Common myeloid progenitor, CD34-positive (primary cell): Measurements from ENCODE around the gene CD96.
"Not testable (repeated sequence)": the region's sequence is repeated elsewhere in the genome, so short reads cannot be mapped to it uniquely, and the experiment has no call there.

ENCODE experiments used
- CTCF ChIA-PET: fragments of 350-600 bp; sonication (Branson Sonifier 250); formaldehyde crosslinking; loops from one replicate; lab custom pipeline; 2021; ENCODE audit warnings: antibody characterized with exemption; lab: Charles Lee
- POLR2A ChIA-PET: fragments of 350-600 bp; sonication (Branson Sonifier 250); formaldehyde crosslinking; loops from one replicate; lab custom pipeline; 2021; ENCODE audit warnings: antibody characterized with exemption; lab: Charles Lee
- DNase-seq, 3 donors: peaks; one replicate each; pipeline versions ENCODE4 v3.0.0 to v3.0.0-alpha.2; 2013
- H3K27ac ChIP-seq, 2 experiments: 1 replicate in 1 of 2; 2 replicates in 1 of 2; pipeline ENCODE4 v1.7.0; 2013; ENCODE audit warnings: inconsistent platforms in 2 of 2, low read length in 2 of 2, mild to moderate bottlenecking in 2 of 2, low read depth in 1 of 2, moderate library complexity in 1 of 2; ENCODE audit not compliant: severe bottlenecking in 2 of 2, insufficient read depth in 1 of 2, poor library complexity in 1 of 2
- H3K27me3 ChIP-seq, 5 experiments: replicated peaks in 2 of 5; 1 replicate in 3 of 5; 2 replicates in 2 of 5; pipeline versions ENCODE4 v1.6.1 to v1.7.0; 2013; ENCODE audit warnings: low read length in 4 of 5, mild to moderate bottlenecking in 2 of 5, moderate library complexity in 2 of 5, inconsistent platforms in 1 of 5; ENCODE audit not compliant: insufficient read depth in 5 of 5, control insufficient read depth in 4 of 5
- H3K36me3 ChIP-seq, 4 experiments: 1 replicate in 2 of 4; 2 replicates in 2 of 4; pipeline versions ENCODE4 v1.6.1 to v1.7.0; 2013; ENCODE audit warnings: low read length in 3 of 4, control low read depth in 1 of 4, mild to moderate bottlenecking in 1 of 4; ENCODE audit not compliant: control insufficient read depth in 4 of 4, insufficient read depth in 4 of 4
- H3K4me1 ChIP-seq, 4 experiments: 1 replicate in 3 of 4; 2 replicates in 1 of 4; pipeline versions ENCODE4 v1.6.1 to v1.7.1; 2013; ENCODE audit warnings: low read length in 3 of 4, mild to moderate bottlenecking in 3 of 4, control low read depth in 1 of 4, inconsistent platforms in 1 of 4, moderate library complexity in 1 of 4; ENCODE audit not compliant: control insufficient read depth in 4 of 4, insufficient read depth in 4 of 4; ENCODE audit errors: control extremely low read depth in 1 of 4
- H3K4me3 ChIP-seq, 7 experiments: 1 replicate in 4 of 7; 2 replicates in 3 of 7; pipeline versions ENCODE4 v1.5.1 to v1.7.0; 2013; ENCODE audit warnings: mild to moderate bottlenecking in 7 of 7, low read length in 6 of 7, moderate library complexity in 6 of 7, inconsistent platforms in 2 of 7, low read depth in 2 of 7, control low read depth in 1 of 7; ENCODE audit not compliant: insufficient read depth in 4 of 7, control insufficient read depth in 1 of 7; ENCODE audit errors: extremely low read depth in 1 of 7
- H3K9me3 ChIP-seq, 5 experiments: 1 replicate in 4 of 5; 2 replicates in 1 of 5; pipeline versions ENCODE4 v1.6.1 to v1.7.1; 2013; ENCODE audit warnings: low read length in 4 of 5, mild to moderate bottlenecking in 2 of 5, inconsistent platforms in 1 of 5, low read depth in 1 of 5, moderate library complexity in 1 of 5; ENCODE audit not compliant: control insufficient read depth in 4 of 5, insufficient read depth in 2 of 5; ENCODE audit errors: control extremely low read depth in 1 of 5
- WGBS: methylation state at CpG from one replicate; pipeline ENCODE4 v1.1.5; 2013; ENCODE audit not compliant: insufficient coverage; 5-methylcytosine and 5-hydroxymethylcytosine counted together

CD96 gene

DNA sequence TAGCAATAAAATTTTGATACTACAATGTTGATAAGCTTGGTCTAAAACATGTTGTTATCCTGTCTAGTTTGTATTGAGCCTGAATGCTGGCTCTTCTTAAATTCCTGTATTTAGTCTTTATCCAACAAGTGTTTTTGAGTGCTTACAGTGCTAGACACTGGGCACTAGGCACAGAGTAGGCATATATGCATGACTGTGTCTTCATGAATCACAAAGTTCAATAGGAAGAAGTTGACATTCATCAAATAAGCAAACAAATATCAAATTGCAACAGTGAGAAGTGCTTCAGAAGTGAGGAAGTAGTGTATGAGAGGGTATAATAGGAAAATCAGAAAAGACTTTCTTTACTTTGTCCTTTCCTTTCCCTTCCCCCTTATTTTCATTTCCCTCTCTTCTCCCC is 6.8 kb downstream of the CD96 start:
- peaks cover 23 to 61% (median 37%) of the 10 kb centered on the region in 4 experiments for H3K4me1 ChIP-seq

DNA sequence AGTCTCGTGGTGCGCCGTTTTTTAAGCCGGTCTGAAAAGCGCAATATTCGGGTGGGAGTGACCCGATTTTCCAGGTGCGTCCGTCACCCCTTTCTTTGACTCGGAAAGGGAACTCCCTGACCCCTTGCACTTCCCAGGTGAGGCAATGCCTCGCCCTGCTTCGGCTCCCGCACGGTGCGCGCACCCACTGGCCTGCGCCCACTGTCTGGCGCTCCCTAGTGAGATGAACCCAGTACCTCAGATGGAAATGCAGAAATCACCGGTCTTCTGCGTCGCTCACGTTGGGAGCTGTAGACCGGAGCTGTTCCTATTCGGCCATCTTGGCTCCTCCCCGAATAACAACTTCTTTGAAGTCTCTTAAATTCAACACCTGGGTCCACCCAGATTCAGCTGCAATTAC is 19.9 kb downstream of the CD96 start:
- DNase-seq, H3K36me3 ChIP-seq, H3K4me3 ChIP-seq, H3K9me3 ChIP-seq, POLR2A ChIA-PET, H3K27me3 ChIP-seq, H3K27ac ChIP-seq, H3K4me1 ChIP-seq, CTCF ChIA-PET: not testable (repeated sequence)
- WGBS: over 99% methylated on average over 12 of the region's 25 CpGs

More for the DNA sequence above, 6.8 kb downstream of the CD96 start:
- peak in 1 of 3 donors; percentile 14 for DNase-seq
- no peaks in the 10 kb centered on the region for H3K9me3 ChIP-seq
- H3K36me3 ChIP-seq: peaks cover 0 to 10% (median 0%) of the 10 kb centered on the region in 4 experiments
- H3K4me3 ChIP-seq: peak overlapping the region in 1 of 7 experiments; percentile 40
- ChIA-PET CTCF (interaction anchor here (1.2 kb wide), 1 partner anchor 21 kb away, joined by 3 read pairs; no protein-coding TSS in a partner anchor), POLR2A (no interaction called here)
- H3K27ac ChIP-seq: peak overlapping the region in 1 of 2 experiments; percentile 1
- H3K27me3 ChIP-seq: no peaks in the 10 kb centered on the region

- H3K9me3 ChIP-seq: no peaks in the 10 kb centered on the region
- H3K4me1 ChIP-seq: no peaks in the 10 kb centered on the region
- DNase-seq: no peak
- ChIA-PET CTCF (no interaction called here), POLR2A (no interaction called here)
- WGBS: no CpG with 5 or more reads among the region's 2 CpGs
- H3K27me3 ChIP-seq: no peaks in the 10 kb centered on the region
- H3K36me3 ChIP-seq: no peaks in the 10 kb centered on the region
- no peak overlapping the region for H3K4me3 ChIP-seq
- H3K27ac ChIP-seq: no peak overlapping the region
These were observed 24.8 kb downstream of the CD96 start for GRCh38 chr3:111566844-111567243.

DNA sequence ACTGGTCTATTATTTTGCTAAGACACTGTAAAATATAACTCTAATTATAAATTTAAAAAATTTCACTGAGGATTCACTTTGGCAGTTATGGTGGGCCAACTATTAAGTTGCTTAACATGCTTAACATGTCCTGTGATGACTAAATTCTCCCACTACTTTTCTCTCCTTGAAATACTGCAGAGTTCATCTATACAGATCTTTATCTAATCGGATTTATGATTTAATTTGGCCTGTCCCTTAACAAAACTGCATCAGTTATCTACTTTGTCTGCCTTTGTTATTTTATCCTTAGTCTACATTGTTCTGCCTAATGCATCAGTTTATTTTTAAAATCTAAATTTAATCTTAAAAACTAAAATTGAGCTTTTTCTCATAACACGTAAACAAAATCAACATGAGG is 26.4 kb downstream of the CD96 start:
- DNase-seq: no peak
- H3K36me3 ChIP-seq: no peaks in the 10 kb centered on the region
- no peak overlapping the region for H3K27ac ChIP-seq
- no CpG with 5 or more reads among the region's 2 CpGs for WGBS
- no peaks in the 10 kb centered on the region for H3K9me3 ChIP-seq
- H3K27me3 ChIP-seq: no peaks in the 10 kb centered on the region
- no peaks in the 10 kb centered on the region for H3K4me1 ChIP-seq
- CTCF ChIA-PET: no interaction called here
- H3K4me3 ChIP-seq: no peak overlapping the region
- POLR2A ChIA-PET: no interaction called here

- ChIA-PET POLR2A (interaction anchor here (0.7 kb wide), 1 partner anchor 1999 kb away, joined by 3 read pairs; no protein-coding TSS in a partner anchor), CTCF (no interaction called here)
- Histone ChIP-seq H3K27ac (no peak overlapping the region), H3K27me3 (no peaks in the 10 kb centered on the region), H3K36me3 (no peaks in the 10 kb centered on the region), H3K9me3 (no peaks in the 10 kb centered on the region), H3K4me3 (no peak overlapping the region), H3K4me1 (no peaks in the 10 kb centered on the region)
- no peak for DNase-seq
These were observed 26.9 kb downstream of the CD96 start for GRCh38 chr3:111568911-111569310.

- no peak overlapping the region for H3K27ac ChIP-seq
- ChIA-PET POLR2A (no interaction called here), CTCF (interaction anchor here (0.7 kb wide), 1 partner anchor 47 kb away, joined by 3 read pairs; no protein-coding TSS in a partner anchor)
- no peaks in the 10 kb centered on the region for H3K4me1 ChIP-seq
- 98% methylated on average over 5 of the region's 12 CpGs for WGBS
- no peak overlapping the region for H3K4me3 ChIP-seq
- H3K9me3 ChIP-seq: no peaks in the 10 kb centered on the region
- DNase-seq: no peak
- H3K27me3 ChIP-seq: no peaks in the 10 kb centered on the region
- H3K36me3 ChIP-seq: no peaks in the 10 kb centered on the region
These were observed 28.5 kb downstream of the CD96 start for GRCh38 chr3:111570404-111571030.

DNA sequence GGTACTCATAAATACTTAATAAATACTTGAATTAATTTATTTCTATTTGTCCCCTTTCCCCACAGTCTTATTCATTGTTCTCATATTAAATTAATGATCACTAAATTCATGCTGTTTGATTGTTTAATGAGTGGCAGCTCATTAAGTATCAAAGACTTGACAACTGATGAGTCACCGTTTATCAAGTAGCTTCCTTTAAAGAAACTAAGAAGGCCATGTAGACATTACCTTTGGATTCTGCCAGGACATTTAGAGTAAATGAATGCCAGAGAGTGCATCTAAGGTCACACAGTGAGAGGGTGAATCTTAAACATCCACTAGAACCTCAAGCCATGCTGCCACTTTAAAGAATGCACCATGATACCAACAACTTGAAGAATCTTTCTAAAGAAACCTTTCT is 29.3 kb downstream of the CD96 start:
- ChIA-PET POLR2A (no interaction called here), CTCF (no interaction called here)
- no peak overlapping the region for H3K27ac ChIP-seq
- WGBS: 100% methylated on average over 1 of the region's 1 CpG
- no peaks in the 10 kb centered on the region for H3K27me3 ChIP-seq
- no peaks in the 10 kb centered on the region for H3K36me3 ChIP-seq
- DNase-seq: no peak
- no peak overlapping the region for H3K4me3 ChIP-seq
- H3K9me3 ChIP-seq: no peaks in the 10 kb centered on the region
- H3K4me1 ChIP-seq: no peaks in the 10 kb centered on the region
